Heart left ventricle (tissue), 13 donors: Measurements from ENCODE around the gene DNAJC19.

ENCODE experiments used
- POLR2A ChIP-seq, 2 donors: fragments of 450-650 bp; IDR thresholded peaks; one replicate each; pipeline ENCODE4 v1.6.1; 2017; ENCODE audit warnings: antibody characterized with exemption in 2 of 2, mild to moderate bottlenecking in 2 of 2, moderate library complexity in 2 of 2
- TF ChIP-seq, protein P1 (sequence below), 12 donors: fragments of 200-600 bp; sonication (generic) in 4 of 12; IDR thresholded peaks; one replicate each; pipeline versions ENCODE4 v1.5.0 to v1.8.0; 2018 to 2022; ENCODE audit warnings: antibody characterized with exemption in 12 of 12, mild to moderate bottlenecking in 5 of 12
- donor health status: ischemic (EF 13 %, LVEDD 7.1; RV severe dilation, severe dysfunction).
- donor health status: DM: no; HTN: yes; CAD: no.
- donor health status: DM: no; HTN: no; CAD: no.
- donor health status: ischemic (EF 25% LVEDD 6.9; RV normal size, moderate dysfunction).
- donor health status: ischemic (EF 25% LVEDD 5.7; RV mildly dilated, moderate dysfunction).
- donor health status: ischemic (EF 35%, LVEDD 5.7; RV mildly dilated, moderate dysfunction).
- donor health status: nonischemic (EF 11% LVEDD 7.7; RV severe dilation, severe dysfunction).
- donor health status: DM: yes; HTN: yes; CAD: no.
- donor health status: PGD.
- donor health status: ischemic (EF 29% LVEDD 5.4; RV normal size, mild dysfunction).
- donor health status: nonischemic (EF 23%, LVEDD 6.1; RV moderate dilation, normal function).

DNA sequence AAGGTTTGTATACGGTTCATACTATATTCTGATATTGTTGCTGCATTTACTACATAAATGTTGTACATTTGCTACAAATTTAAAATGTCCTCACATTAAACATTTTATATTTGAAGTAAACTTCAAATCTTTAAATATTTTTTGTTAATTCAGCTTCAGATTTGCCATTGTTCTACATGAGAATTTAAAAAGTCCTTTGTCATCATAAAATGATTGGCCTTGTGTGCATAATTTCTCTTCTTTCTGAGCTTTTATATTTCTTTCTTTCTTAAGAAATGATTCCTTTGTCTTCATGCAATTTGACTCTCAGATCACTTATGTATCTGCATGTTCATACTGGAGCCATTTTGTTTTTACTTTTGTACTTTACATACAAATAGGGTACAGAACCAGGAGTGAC, 28.0 kb downstream of the DNAJC19 start:
- TF ChIP-seq, protein P1, sequence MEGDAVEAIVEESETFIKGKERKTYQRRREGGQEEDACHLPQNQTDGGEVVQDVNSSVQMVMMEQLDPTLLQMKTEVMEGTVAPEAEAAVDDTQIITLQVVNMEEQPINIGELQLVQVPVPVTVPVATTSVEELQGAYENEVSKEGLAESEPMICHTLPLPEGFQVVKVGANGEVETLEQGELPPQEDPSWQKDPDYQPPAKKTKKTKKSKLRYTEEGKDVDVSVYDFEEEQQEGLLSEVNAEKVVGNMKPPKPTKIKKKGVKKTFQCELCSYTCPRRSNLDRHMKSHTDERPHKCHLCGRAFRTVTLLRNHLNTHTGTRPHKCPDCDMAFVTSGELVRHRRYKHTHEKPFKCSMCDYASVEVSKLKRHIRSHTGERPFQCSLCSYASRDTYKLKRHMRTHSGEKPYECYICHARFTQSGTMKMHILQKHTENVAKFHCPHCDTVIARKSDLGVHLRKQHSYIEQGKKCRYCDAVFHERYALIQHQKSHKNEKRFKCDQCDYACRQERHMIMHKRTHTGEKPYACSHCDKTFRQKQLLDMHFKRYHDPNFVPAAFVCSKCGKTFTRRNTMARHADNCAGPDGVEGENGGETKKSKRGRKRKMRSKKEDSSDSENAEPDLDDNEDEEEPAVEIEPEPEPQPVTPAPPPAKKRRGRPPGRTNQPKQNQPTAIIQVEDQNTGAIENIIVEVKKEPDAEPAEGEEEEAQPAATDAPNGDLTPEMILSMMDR (IDR thresholded peaks at IDR 0.05), result no peak
- TF ChIP-seq POLR2A (IDR thresholded peaks at IDR 0.05), result no peak
